GM18511 (cell line): Measurements from ENCODE around the gene DCUN1D2.

Experiments used
- ATAC-seq: cut with Tn5 transposase; IDR thresholded peaks from one replicate; pipeline ENCODE4 v1.9.1; 2021; ENCODE audit warnings: mild to moderate bottlenecking, moderate library complexity; ENCODE audit not compliant: unreplicated experiment

The DCUN1D2 gene

DNA sequence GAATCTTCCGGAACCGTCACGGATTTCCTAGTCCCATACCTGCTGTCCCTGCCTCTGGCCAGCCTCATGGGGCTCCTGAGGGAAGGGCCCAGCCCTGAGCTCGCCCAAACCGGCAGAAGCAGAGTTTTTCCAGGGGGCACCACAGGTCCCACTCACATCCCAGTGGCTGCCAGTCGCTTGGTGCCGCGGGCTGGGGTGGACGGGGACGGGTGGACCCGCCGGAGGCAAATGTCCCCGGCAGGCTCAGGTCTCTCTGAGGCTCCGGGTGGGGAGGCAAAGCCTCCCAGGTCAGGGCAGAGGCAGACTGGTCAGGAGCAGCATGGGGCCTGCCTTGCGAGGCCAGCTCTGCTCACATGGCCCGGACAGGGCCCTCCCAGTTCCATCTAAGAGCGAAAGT lies 62.0 kb downstream of the DCUN1D2 start:
- ATAC-seq: no peak

GRCh38 chr13:113427562-113428468 lies 62.7 kb downstream of the DCUN1D2 start:
- ATAC-seq: no peak

DNA sequence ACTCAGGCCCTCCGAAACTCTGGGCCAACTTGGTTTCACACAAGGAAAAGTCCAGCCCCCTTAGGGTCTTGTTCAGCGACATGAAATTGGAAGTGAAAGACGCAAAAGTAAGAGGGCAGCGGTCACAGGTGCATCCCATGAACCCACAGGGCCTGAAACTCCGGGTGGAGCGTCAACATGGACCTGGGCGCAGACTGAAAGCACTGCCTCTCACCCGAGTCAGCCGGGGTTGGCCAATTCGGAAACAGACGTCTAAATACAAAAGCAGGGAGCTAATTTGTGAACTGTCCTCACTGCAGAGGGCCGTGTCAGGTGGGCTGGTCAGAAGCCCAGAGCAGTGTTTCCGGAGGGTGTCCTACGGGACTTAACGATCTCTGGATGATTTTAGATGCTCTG lies 63.9 kb downstream of the DCUN1D2 start:
- ATAC-seq: no peak

DNA sequence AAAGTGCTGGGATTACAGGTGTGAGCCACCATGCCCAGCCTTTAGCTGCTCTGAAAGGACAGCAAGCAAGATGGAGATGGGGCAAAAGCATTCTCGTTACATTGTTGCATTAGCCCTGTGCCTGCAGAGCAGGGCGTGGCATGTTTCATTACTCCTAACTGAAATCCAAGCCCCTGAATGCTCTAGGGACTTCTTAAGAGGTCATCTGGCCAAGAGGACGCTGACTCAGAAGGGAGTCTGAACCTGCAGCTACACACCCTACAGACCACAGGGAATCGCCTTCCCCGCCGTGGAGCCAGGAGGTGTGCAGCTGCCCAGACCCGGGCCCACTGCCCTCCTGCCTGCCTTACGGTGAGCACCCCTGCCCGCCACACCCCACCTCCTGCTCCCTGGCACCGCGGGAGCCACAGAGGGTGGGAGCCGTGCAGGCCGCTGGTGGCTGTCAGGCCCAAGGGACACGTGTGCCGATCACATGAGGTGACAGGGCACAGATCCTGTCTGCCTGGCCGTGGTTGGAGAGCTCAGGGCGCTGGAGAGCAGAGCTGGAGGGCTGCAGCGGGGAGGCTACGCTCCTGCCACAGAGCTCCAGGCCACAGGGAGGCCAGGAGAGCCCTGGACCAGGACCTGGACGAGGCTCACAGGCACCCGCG lies 64.4 kb downstream of the DCUN1D2 start:
- no peak for ATAC-seq

GRCh38 chr13:113423520-113424163 lies 66.9 kb downstream of the DCUN1D2 start:
- no peak for ATAC-seq

DNA sequence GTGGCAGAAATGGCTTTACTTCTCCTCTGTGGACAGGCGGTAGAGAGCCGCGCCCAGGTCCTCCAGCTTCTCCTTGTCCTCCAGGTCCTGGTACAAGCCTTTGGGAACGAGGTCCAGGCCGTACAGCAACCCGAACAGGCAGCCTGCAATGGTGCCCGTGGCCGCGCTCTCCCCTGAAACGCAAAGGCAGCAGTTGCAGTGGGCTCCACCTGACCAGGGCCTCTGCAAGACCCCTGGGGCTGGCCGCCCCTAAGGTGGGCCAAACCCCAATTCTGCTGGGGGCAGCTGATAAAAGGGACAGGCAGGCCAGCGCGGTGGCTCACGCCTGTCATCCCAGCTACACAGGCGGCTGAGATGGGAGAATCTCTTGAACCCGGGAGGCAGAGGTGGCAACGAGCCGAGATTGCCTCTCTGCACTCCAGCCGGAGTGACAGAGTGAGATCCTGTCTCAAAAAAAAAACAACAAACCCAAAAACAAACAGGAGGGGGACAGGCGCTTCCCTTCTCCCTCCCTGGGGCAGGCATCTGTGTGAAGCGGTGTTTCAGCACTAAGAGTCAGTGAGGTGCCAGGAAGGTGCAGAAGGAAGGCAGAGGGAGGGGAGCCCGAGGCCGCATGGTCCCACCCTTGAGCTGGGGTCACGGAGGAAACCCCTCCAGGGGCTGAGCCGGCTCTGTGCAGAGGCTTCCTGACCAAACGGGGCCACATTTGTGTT lies 67.5 kb downstream of the DCUN1D2 start:
- ATAC-seq: no peak

DNA sequence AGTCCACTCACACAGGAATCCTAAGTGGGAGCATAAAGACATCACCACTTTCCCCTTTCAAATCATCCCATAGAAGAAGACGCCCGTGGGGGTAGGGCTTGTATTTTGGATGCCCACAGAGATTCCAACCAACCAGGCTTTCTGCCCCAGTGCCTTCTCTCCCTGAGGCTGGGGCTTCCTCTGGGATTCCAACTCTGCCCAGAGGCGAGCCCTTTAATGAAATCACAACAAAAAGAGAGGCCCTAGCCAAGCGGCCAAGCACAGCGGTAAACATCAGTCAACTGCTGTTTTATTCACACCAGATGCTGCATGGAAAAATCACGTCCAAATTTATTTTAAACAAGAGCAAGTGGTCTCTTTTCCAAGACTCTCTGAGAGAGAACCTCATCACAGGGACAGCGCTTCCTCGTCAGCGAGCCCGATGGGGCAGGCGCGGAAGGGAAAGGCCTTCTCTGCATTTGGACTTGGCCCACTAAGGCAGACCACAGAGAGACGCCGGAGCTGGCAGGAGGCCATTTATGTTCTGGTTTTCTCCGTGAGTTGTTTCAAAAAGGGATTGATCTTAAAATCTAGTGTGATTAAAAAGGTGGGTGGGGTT lies 68.7 kb downstream of the DCUN1D2 start:
- ATAC-seq: no peak

DNA sequence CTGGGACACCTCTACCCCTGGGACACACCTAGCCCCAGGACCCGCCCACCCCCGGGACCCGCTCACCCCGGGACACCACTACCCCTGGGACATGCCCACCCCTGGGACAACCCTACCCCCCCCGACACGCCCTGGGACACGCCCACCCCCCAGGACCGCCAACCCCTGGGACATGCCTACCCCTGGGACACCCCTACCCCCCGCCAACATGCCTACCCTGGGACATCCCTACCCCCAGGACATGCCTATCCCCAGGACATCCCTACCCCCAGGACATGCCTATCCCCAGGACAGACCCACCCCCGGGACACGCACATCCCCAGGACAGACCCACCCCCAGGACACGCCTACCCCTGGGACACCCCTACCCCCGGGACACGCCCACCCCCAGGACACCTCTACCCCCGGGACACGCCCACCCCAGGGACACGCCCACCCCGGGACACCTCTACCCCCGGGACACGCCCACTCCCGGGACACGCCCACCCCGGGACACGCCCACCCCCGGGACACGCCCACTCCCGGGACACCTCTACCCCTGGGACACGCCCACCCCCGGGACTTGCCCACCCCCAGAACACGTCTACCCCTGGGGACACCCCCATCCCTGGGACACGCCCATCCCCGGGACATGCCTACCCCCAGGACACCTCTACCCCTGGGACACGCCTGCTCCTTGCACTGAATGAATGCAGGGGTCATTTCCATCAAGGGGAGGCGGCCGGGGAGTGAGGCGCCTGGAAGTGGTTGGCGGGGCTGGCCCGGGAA lies 69.5 kb downstream of the DCUN1D2 start:
- no peak for ATAC-seq

DNA sequence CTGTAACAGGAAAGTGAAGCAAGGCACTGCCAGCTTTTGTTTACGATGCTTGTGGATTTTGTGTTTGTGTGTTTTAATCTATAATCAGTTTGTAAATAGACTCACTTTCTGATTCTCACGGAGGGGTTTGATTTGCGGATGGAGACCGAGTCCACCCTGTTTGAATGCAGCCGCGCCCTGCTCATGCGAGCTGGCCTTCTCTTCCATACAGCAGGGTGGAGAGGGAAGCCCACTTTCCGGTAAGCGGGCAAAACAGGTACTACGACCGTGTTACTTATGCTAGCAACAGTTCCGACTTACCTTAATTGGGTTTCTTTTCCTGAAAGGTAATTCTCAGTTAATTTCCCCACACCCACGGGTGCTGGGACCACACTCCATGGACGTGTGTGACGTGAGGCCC lies 70.3 kb downstream of the DCUN1D2 start:
- ATAC-seq: no peak

GRCh38 chr13:113419531-113420193 lies 70.8 kb downstream of the DCUN1D2 start:
- ATAC-seq: no peak

DNA sequence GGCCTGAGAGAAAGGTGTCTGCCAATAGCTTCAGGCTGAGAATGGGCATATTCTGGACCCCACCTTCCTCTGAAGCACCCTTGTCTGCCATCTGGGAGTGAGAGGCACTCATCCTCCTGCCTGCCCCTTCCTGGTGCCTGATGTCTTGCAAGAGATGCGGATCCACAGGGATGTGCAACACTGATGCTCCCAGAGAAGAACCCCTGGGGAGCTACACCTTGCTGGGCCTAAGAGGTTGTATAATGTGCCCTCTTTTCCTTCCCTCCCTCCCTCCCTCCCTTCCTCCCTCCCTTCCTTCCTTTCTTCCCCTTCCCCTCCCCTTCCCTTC lies 71.8 kb downstream of the DCUN1D2 start:
- no peak for ATAC-seq

DNA sequence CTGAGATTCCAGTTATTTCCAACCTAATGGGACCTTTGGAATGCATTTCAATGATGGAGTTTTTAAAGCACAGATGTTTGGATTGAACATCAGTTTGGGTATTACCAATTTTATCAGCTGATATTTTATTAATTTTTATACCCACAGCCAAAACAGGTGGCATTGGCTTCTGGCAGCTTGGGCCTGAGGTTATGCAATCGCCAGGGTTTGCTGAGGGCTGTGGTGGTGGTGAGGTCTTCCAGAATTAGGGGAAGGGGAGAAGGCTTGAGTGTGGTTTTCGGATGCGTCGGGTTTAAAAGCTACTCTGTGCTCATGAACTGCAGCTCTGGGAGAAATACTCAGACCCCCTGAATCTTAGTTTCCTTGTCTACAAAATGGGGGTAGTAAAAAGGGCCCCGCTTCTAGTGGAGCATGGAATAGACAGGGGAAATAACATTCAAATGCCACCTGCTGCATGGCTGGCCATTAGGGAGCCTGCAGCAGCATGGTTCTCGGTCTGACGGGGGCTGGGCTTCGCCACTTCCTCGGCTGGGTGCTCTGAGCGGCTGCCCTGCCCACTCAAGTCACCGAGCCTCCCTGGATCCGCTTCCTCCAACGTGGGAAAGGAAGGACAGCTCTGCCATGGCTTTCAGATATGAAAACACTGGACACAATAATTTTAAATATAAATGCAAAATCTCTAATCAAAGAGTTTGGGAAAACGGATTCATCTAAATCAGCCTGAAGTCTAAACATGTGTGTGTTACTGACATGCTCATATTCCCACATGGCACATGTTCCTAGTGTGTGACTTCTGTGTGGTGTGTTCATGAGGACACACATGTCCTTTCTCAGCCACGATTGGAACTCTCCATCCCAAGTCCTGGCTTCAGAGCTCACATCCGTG lies 72.4 kb downstream of the DCUN1D2 start:
- ATAC-seq: no peak

DNA sequence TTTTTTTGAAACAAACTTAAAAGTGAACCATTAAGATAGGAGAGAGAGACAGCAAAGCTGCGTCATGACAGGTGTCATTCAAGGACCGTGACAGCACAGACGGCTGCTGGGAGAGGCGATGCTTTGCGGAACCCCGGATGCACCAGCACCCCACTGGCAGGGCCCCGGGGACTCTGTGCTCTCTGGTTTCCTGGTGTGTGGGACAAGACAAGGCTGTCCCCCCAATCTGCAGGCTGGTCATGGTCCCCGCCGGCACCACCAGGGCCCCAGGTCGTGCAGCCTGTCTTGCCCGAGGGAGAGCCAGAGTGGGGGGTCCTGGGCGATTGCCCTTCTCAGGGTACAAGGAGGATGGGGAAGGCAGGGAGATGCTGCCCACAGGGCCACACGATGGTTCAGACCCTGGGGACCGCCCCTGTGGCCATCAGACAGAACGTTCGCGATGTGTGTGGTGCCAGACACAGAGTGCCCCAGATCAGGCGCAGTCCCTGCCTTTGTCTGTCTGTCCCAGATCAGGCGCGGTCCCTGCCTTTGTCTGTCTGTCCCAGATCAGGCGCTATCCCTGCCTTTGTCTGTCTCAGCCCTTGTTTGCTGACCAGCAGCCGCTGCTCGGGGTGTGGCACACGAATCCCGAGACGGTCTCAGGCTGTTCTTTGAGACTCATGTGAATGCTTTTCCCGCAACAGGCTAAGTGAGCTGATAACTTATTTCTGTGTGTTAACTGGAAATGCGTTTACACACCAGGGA lies 73.3 kb downstream of the DCUN1D2 start:
- ATAC-seq: no peak

DNA sequence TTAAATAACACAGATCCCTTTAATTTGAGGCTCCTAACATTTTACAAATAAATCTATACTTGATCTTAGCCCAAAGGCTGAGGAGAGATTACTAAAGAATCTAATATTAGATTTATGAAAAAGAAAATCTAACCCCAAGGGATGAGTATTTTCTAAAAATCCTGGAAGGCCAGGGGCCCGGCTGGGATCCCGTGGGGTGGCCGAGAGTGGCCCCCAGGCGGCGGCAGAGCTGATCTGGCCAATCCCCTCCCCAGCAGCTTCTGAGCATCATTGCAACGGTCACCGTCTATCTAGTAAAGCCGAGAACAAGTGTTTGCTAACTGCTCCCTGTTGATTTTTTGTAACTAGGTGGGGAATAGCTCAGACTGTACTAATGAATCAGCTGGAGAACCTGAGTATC lies 74.7 kb downstream of the DCUN1D2 start:
- ATAC-seq: no peak

GRCh38 chr13:113415032-113415431 lies 75.5 kb downstream of the DCUN1D2 start:
- no peak for ATAC-seq

DNA sequence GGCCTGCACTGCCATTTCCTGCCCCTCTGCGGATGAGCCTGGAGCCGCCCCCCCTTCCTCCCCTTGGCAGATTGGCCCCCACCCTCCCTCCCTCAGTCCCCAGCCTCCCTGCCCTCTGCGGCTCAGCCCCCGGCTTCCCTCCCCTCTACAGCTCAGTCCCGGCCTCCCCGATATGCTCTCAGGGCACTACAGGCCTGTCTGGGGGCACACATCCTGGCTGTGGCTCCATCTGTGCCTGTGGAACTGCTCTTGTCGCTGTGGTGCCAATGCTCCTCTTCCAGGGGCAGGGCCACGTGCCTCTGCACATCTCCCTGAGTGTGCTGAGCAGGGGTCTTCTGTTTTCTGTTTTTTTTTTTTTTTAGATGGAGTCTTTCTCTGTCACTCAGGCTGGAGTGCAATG lies 76.2 kb downstream of the DCUN1D2 start:
- no peak for ATAC-seq

DNA sequence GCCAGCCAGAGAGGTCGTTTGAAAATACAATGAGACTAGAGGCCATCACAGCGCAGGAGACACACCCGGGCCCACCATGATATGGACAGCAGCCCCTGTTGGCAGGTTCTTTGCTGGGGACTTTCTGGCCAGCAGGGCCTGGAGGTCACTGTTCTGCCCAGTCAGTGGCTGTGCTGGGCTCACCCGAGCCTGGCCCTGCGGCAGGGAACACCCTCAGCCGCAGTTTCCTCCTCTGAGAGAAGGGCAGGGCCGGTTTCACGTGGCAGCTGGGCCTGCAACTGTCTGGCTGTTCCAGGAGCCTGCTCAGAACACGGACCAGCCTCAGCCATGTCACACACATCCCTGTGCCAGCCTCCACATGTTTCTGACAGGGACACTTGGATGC lies 76.6 kb downstream of the DCUN1D2 start:
- ATAC-seq: no peak
